HCT116 (cell line): Measurements from ENCODE around the gene SMIM14. TPM values are rescaled to one million over a fixed set of nuclear protein-coding genes. Genes with fewer than 3 reads are reported as not detected.

Experiments
- ATAC-seq: fragments of 200-7000 bp; cut with Tn5 transposase; 2 replicates; pipeline ENCODE4 v1.9.1; 2020; ENCODE audit warnings: mild to moderate bottlenecking, moderate library complexity
- BruUV-seq: library from RNA; stranded (reverse); fragments of 400-500 nt; replicated peaks from 2 replicates; lab custom pipeline; 2021; lab: Mats Ljungman, UMichigan
- CTCF ChIA-PET: fragments of 300-600 bp; sonication (Branson Sonifier 250); formaldehyde crosslinking; loops from one replicate; lab custom pipeline; 2021; ENCODE audit warnings: antibody characterized with exemption; lab: Charles Lee
- POLR2A ChIA-PET: fragments of 300-600, 350-600 bp; sonication (Branson Sonifier 250); formaldehyde crosslinking; loops from one replicate; lab custom pipeline; 2021; ENCODE audit warnings: antibody characterized with exemption; lab: Charles Lee
- RAD21 ChIA-PET, 2 experiments: fragments of 300-600 bp; sonication (Branson Sonifier 250); formaldehyde crosslinking; loops; one replicate each; lab custom pipeline; 2023; ENCODE audit warnings: low total read pairs in 2 of 2; ENCODE audit not compliant: uncharacterized antibody in 2 of 2, unreplicated experiment in 2 of 2, low non-redundant PET in 1 of 2; lab: Charles Lee
- DNase-seq: peaks from one replicate; pipeline ENCODE4 v3.0.0-alpha.2; 2010; ENCODE audit warnings: low read depth, low spot score
- H2AFZ ChIP-seq: fragments of 200-600 bp; shearing (Covaris generic), sonication (generic); 2 replicates; pipeline ENCODE4 v1.6.1; 2017; ENCODE audit warnings: low read depth, mixed run types, mixed read lengths, antibody characterized with exemption, low read length; ENCODE audit not compliant: poor library complexity, severe bottlenecking
- H3K27ac ChIP-seq: 2 replicates; pipeline ENCODE4 v1.5.1; 2012; ENCODE audit warnings: low read depth, low read length
- H3K27me3 ChIP-seq: fragments of 200-600 bp; sonication (generic); 2 replicates; pipeline ENCODE4 v1.6.1; 2016; ENCODE audit warnings: mixed run types, low read length, mixed read lengths; ENCODE audit not compliant: insufficient read depth
- H3K36me3 ChIP-seq, 2 experiments: fragments of 200-500 bp in 1 of 2; fragments of 200-600 bp in 1 of 2; sonication (Bioruptor generic) in 1 of 2; sonication (generic) in 1 of 2; 2 replicates each; pipeline versions ENCODE4 v1.5.1 to v1.6.1; 2014 to 2016; ENCODE audit warnings: low read length in 2 of 2, inconsistent platforms in 1 of 2, mixed read lengths in 1 of 2, mixed run types in 1 of 2; ENCODE audit not compliant: insufficient read depth in 2 of 2, control insufficient read depth in 1 of 2
- H3K4me1 ChIP-seq, 2 experiments: fragments of 200-600 bp in 1 of 2; sonication (generic) in 1 of 2; 2 replicates each; pipeline versions ENCODE4 v1.5.1 to v1.6.1; 2012 to 2017; ENCODE audit warnings: low read length in 2 of 2, inconsistent platforms in 1 of 2, mild to moderate bottlenecking in 1 of 2, mixed read lengths in 1 of 2, mixed run types in 1 of 2, moderate library complexity in 1 of 2; ENCODE audit not compliant: insufficient read depth in 2 of 2, control insufficient read depth in 1 of 2
- H3K4me2 ChIP-seq: fragments of 200-600 bp; sonication (generic); 2 replicates; pipeline ENCODE4 v1.6.1; 2017; ENCODE audit warnings: mixed run types, low read length, mixed read lengths
- H3K4me3 ChIP-seq, 2 experiments: fragments of 200-600 bp in 1 of 2; sonication (generic) in 1 of 2; replicated peaks in 1 of 2; 2 replicates each; pipeline ENCODE4 v1.5.1; 2011 to 2016; ENCODE audit warnings: low read length in 2 of 2, control low read depth in 1 of 2, low read depth in 1 of 2, mild to moderate bottlenecking in 1 of 2, mixed read lengths in 1 of 2, mixed run types in 1 of 2
- H3K79me2 ChIP-seq: fragments of 200-600 bp; sonication (generic); 2 replicates; pipeline ENCODE4 v1.6.1; 2017; ENCODE audit warnings: mild to moderate bottlenecking, mixed run types, low read length, moderate library complexity, mixed read lengths; ENCODE audit not compliant: insufficient read depth
- H3K9ac ChIP-seq: fragments of 200-600 bp; sonication (generic); 2 replicates; pipeline ENCODE4 v1.6.1; 2016; ENCODE audit warnings: low read length, mixed read lengths
- H3K9me2 ChIP-seq: fragments of 200-600 bp; sonication (generic), shearing (Covaris generic); 2 replicates; pipeline ENCODE4 v1.6.1; 2017; ENCODE audit warnings: mixed run types, mild to moderate bottlenecking, moderate library complexity; ENCODE audit not compliant: insufficient read depth
- H3K9me3 ChIP-seq, 2 experiments: fragments of 200-500 bp in 1 of 2; fragments of 200-600 bp in 1 of 2; sonication (Bioruptor generic) in 1 of 2; sonication (generic) in 1 of 2; 2 replicates each; pipeline ENCODE4 v1.6.1; 2014 to 2017; ENCODE audit warnings: low read length in 2 of 2, mixed read lengths in 2 of 2, inconsistent platforms in 1 of 2, low read depth in 1 of 2, mild to moderate bottlenecking in 1 of 2, mixed run types in 1 of 2, moderate library complexity in 1 of 2; ENCODE audit not compliant: control insufficient read depth in 1 of 2, insufficient read depth in 1 of 2
- H4K20me1 ChIP-seq: fragments of 200-600 bp; sonication (generic), shearing (Covaris generic); 2 replicates; pipeline ENCODE4 v1.6.1; 2017; ENCODE audit warnings: mixed run types, mild to moderate bottlenecking, moderate library complexity; ENCODE audit not compliant: insufficient read depth
- ATF3 ChIP-seq: IDR thresholded peaks from 2 replicates; pipeline ENCODE4 v1.6.1; 2012
- CTCF ChIP-seq, 3 experiments: fragments of 200-600 bp in 1 of 3; sonication (generic) in 1 of 3; IDR thresholded peaks in 2 of 3; conservative IDR thresholded peaks in 1 of 3; 2 replicates each; pipeline ENCODE4 v1.5.1; 2012 to 2017; ENCODE audit warnings: low read depth in 2 of 3, low read length in 2 of 3, antibody characterized with exemption in 1 of 3, borderline replicate concordance in 1 of 3, control low read depth in 1 of 3, mild to moderate bottlenecking in 1 of 3, mixed read lengths in 1 of 3, mixed run types in 1 of 3, moderate library complexity in 1 of 3; ENCODE audit not compliant: insufficient read depth in 1 of 3
- EGR1 ChIP-seq: IDR thresholded peaks from 2 replicates; pipeline ENCODE4 v1.6.1; 2012; ENCODE audit warnings: low read depth
- ELF1 ChIP-seq: IDR thresholded peaks from 2 replicates; pipeline ENCODE4 v1.6.1; 2012; ENCODE audit warnings: low read depth, borderline replicate concordance
- EZH2 ChIP-seq: fragments of 200-600 bp; sonication (generic); IDR thresholded peaks from 2 replicates; pipeline ENCODE4 v1.6.1; 2017; ENCODE audit warnings: antibody characterized with exemption, mixed run types
- FOSL1 ChIP-seq: IDR thresholded peaks from 2 replicates; pipeline ENCODE4 v1.6.1; 2012; ENCODE audit warnings: low read depth
- JUND ChIP-seq: IDR thresholded peaks from 2 replicates; pipeline ENCODE4 v1.6.1; 2012
- RAD21 ChIP-seq: IDR thresholded peaks from 2 replicates; pipeline ENCODE4 v1.6.1; 2012; ENCODE audit warnings: low read depth, mild to moderate bottlenecking
- REST ChIP-seq: IDR thresholded peaks from 2 replicates; pipeline ENCODE4 v1.6.1; 2012; ENCODE audit warnings: low read depth
- SRF ChIP-seq: IDR thresholded peaks from 2 replicates; pipeline ENCODE4 v1.6.1; 2012; ENCODE audit warnings: low read depth
- TCF7L2 ChIP-seq: IDR thresholded peaks from 2 replicates; pipeline ENCODE4 v1.7.0; 2011; ENCODE audit warnings: borderline replicate concordance, inconsistent platforms; ENCODE audit not compliant: insufficient read depth, insufficient read length; ENCODE audit errors: extremely low read depth
- YY1 ChIP-seq: IDR thresholded peaks from 2 replicates; pipeline ENCODE4 v1.6.1; 2011; ENCODE audit warnings: low read length, low read depth, moderate library complexity, mild to moderate bottlenecking; ENCODE audit not compliant: insufficient replicate concordance; ENCODE audit errors: extremely low read depth
- ZFX ChIP-seq: fragments of 450-650 bp; IDR thresholded peaks from 2 replicates; pipeline ENCODE4 v1.6.1; 2017
- intact Hi-C: fragments of 100-400 bp; cut with micrococcal nuclease; formaldehyde crosslinking; loops from 2 replicates; pipeline ENCODE4 v1.10.0; 2022
- total RNA-seq: library from RNA; stranded (reverse); gene quantifications from one replicate; pipeline ENCODE4 v1.2.1, GENCODE V29; 2021; ENCODE audit not compliant: unreplicated experiment

The SMIM14 gene
- total RNA-seq, 1 experiment from 2014 or later, result 21.6 TPM

GRCh38 chr4:39502019-39502663 is 136.5 kb downstream of the SMIM14 start:
- Histone ChIP-seq H3K27me3 (no peaks in the 10 kb centered on the region), H4K20me1 (no peaks in the 10 kb centered on the region), H3K9me2 (no peaks in the 10 kb centered on the region), H3K9me3 (no peaks in the 10 kb centered on the region), H3K4me3 (no peak overlapping the region), H3K4me2 (no peak overlapping the region), H3K27ac (no peak overlapping the region), H2AFZ (no peak overlapping the region), H3K79me2 (no peaks in the 10 kb centered on the region), H3K4me1 (no peaks in the 10 kb centered on the region; a peak in 1 of 4 replicates), H3K36me3 (peaks cover 33 to 46% of the 10 kb centered on the region in 2 experiments), H3K9ac (no peak overlapping the region)
- no peak for TF ChIP-seq CTCF (IDR thresholded peaks at IDR 0.05 in 2 of 3, conservative IDR thresholded peaks at IDR 0.05 in 1 of 3; ENCODE audit: borderline replicate concordance in 1 of 3, insufficient read depth in 1 of 3, low read depth in 2 of 3, low read length in 2 of 3)
- no peak for TF ChIP-seq SRF
- TF ChIP-seq EZH2, result no peak
- no peak for TF ChIP-seq ELF1
- no peak for TF ChIP-seq REST
- no peak for TF ChIP-seq TCF7L2
- no peak for TF ChIP-seq ATF3
- no peak for TF ChIP-seq YY1
- no peak for TF ChIP-seq ZFX
- TF ChIP-seq RAD21, result no peak
- TF ChIP-seq JUND, result no peak
- no peak for TF ChIP-seq EGR1
- TF ChIP-seq FOSL1, result no peak
- intact Hi-C loops, result no loop called here
- no peak for ATAC-seq
- ChIA-PET RAD21 (no interaction called here), CTCF (no interaction called here), POLR2A (no interaction called here)
- no TSS peak for BruUV-seq
- DNase-seq, result no peak
